HTR-8/SVneo (cell line): Measurements from ENCODE around the gene RPS25.
A peak's percentile ranks its signal among the peaks of the same experiment; 100 is the strongest.
"Not testable (repeated sequence)": the region's sequence is repeated elsewhere in the genome, so short reads cannot be mapped to it uniquely, and the experiment has no call there.

Source experiments
- DNase-seq: peaks from one replicate; pipeline ENCODE4 v3.0.0; 2011; ENCODE audit warnings: low spot score, mixed read lengths; ENCODE audit not compliant: insufficient read length
- FAIRE-seq: peaks from 2 replicates; lab custom pipeline; 2011; peaks lifted over from hg19 to GRCh38; lab: Jason Lieb, UNC

Gene RPS25

DNA sequence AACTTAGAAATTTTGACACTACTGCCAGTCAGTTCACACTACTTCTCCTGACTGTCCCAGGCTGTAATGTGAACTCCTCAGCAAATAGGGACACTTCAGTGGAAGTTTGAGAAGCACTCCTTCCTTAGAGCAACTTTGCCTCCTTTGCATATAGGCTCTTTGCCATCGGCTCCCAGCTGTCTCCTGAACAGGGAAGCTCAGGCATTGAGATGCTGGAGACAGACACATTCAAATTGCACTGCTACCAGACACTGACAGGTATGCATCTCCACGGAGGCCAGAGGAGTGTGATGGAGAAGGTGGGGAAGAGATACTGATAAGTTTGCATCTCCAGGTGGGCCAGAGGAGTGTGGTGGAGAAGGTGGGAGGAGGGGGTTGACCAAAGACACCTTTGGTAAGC is 1.9 kb upstream of the RPS25 start:
- FAIRE-seq: no peak
- DNase-seq: no peak

DNA sequence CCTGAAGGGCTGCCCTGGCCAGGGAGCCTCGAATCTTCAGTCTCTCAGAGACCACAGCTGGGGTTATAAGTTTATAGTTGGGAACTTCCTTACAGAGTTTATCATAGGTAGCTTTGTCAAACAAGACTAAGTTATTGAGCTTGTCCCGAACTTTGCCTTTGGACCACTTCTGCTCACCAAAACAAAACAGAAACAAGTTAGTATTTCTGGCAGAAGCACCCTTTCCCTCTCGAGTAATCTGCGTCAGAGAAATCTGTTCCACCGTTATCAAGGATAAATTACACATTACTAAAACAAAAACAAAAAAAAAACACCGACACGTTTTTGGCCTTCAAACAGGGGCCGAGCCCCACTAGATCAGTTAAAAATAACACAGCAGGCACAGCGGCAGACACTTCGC is 766 bp downstream of the RPS25 start:
- not testable (repeated sequence) for FAIRE-seq, DNase-seq

DNA sequence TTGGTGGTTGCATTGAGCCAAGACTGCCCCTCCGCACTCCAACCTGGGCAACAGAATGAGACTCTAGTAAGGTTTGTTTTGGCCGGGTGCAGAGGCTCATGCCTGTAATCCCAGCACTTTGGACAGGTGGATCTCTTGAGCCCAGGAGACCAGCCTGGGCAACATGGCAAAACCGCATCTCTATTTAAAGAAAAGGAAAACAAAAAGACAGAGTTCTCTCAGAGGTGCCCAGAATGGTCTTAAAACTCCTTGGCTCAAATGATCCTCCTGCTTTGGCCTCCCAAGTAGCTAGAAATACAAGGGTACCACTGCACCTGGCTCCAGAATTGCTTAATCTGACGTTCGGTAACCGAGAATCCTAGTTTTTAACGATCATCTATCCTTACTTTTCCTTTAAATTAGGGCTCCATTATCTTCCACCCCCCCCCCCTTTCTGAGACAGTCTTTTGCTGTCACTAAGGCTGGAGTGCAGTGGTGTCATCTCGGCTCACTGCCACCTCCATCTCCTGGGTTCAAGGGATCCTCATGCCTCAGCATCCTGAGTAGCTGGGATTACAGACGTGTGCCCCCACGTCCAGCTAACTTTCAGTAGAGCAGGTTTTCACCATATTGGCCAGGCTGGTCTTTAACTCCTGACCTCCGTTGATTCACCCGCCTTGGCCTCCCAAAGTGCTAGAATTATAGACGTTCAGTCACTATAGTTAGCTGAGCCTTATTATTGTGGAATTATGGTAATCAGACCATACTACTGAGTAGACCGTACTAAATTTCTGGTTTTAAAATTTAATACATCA is 1.7 kb downstream of the RPS25 start:
- DNase-seq (no peak), FAIRE-seq (no peak)

DNA sequence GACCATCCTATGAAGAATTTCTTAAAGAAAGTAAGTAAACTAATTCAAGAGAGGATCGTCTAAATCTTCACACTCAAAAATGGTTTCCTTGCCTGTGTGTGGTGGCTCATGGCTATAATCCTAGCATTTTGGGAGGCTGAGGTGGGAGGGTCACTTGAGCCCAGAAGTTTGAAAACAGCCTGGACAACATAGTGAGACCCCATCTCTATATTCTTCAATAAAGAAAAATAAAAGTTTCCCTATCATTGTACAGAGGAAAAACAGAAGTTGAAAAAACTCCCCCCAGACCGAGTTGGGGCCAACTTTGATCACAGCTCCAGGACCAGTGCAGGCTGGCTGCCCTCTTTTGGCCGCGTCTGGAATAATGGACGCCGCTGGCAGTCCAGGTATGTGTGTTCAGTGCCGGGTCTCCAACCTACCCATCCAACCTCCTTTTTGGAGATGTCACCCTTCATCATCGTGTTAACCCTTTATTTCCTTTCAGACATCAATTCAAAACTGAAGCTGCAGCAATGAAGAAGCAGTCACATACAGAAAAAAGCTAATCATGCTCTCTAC is 3.0 kb downstream of the RPS25 start:
- no peak for FAIRE-seq
- DNase-seq: no peak

DNA sequence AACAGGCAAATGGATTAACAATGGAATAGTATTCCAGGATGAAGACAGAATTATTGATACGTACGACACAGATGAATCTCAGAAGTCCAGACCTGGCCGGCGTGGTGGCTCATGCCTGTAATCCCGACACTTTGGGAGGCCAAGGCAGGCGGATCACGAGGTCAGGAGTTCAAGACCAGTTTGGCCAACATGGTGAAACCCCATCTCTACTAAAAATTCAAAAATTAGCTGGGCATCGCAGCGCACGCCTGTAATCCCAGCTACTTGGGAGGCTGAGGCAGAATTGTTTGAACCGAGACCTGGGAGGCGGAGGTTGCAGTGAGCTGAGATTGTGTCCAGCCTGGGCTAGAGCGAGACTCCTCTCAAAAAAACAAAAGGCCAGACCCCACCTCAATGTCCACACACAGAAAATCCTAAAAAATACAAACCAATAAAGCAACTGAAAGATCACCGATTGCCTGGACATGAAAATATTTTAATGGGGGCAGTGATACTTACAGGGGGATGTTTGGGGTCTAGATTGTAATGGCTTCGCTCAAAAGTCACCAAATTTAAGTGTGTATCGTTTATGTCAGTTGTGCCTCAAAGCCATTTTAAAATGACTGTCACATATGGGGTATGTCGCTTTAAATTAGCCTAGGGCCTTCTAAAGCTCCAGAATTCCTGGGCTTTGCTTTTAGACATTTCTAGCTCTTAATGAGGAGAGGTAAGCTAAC is 3.8 kb downstream of the RPS25 start:
- DNase-seq: no peak
- no peak for FAIRE-seq

DNA sequence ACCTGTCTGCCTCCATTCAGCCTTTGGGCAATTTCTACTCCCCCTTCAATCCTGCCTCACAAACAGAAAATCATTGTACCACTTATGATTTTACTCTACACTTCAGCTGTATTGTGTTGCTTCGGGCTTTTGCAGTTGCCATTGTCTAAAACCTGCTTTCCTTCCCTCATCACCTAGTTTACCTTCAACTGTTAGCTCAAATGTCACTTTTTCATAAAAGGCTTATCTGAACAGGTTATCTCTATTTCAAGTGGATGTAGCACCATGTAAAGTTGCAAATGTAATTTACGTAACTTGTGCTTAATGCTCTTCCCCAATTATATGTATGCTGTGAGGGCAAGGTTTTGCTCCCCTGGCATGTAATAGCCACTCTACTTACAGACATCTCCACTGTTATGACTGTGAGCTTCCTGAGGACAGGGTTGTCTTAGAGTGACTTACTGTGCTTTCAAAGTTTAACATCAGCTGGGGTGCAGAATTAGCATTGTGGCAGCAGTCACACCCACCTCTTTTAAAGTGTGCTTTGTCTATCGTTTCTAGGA is 5.4 kb downstream of the RPS25 start:
- no peak for FAIRE-seq
- DNase-seq: no peak

DNA sequence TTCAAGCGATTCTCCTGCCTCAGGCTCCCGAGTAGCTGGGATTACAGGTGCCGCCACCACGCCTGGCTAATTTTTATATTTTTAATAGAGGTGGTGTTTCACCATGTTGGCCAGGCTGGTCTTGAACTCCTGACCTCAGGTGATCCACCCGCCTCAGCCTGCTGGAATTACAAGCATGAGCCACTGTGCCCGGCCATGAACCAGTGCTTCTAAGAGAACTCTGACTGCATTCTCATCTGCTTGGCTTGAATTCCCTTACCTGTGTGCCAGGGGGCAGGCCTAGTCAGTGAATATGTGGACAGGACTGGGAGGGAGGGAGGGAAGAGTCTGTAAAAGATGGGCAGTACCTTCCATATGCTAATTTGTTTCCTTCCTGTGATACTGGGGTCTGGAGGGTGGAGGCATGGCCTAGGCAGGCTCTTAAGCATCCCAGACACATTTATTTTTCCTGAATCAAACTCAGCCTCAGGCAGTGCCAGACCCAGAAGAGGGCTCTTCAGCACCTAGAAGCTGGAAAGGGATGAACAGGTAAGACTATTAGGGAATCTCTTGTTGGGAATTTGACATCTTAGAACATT is 6.6 kb downstream of the RPS25 start:
- FAIRE-seq: no peak
- DNase-seq: no peak

DNA sequence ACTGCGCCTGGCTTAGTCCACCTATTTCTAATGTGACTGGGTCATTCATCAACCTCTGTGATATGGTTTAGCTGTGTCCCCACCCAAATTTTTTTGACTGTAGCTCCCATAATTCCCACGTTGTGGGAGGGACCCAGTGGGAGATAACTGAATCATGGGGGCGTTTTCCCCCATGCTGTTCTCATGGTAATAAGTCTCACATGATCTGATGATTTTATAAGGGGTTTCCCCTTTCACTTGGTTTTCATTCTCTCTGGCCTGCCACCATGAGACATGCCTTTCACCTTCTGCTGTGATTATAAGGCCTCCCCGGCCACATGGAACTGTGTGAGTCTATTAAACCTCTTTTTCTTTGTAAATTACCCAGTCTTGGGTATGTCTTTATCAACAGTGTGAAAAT is 11.5 kb downstream of the RPS25 start:
- DNase-seq (no peak), FAIRE-seq (no peak)

DNA sequence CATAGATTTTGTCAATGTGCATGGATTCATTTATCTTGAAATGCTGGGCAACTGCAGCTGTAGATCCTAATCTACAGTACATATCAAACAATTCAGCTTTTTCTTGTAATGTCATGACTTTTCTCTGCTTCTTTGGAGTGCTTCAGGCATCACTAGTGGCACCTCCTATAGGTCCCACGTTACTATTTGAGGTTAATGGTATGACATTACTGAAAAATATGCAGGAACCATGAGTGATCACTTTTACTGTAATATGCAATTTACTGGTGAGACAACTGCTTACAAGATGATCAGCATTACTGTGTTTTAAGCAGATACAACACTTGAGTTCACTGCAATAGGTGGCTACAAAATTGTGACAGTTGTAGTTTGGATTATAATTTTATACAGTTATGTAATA is 17.2 kb downstream of the RPS25 start:
- DNase-seq (no peak), FAIRE-seq (no peak)

DNA sequence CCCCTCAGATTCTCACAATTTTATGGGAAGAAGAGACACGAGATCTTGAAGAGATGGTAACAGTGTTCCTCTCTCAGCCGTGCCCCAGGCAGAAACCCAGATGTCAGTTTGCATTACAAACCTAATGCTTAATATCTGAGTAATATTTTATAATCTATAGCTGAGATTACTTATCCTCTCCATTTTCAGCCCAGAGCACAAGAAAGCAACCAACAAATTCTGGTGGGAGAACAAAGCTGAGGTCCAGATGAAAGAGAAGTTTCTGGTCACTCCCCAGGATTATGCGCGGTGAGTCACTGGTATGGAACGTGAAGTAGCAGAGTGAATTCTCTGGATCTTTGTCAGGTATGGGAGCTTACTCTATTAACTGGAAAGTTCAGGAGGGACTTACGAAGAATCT is 19.3 kb downstream of the RPS25 start:
- DNase-seq: peak; percentile 73
- peak; percentile 33 for FAIRE-seq

DNA sequence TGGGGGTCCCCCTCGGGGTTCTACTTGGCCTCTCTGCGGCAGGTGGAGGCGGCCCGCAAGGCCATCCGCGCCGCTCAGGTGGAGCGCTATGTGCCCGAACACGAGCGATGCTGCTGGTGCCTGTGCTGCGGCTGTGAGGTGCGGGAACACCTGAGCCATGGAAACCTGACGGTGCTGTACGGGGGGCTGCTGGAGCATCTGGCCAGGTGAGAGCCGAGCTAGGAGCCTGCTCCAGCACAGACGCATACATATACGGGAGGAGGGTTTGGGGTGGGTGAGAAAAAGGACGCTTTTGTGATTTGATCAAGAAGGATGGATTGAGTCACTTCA is 19.8 kb downstream of the RPS25 start:
- FAIRE-seq (no peak), DNase-seq (no peak)

DNA sequence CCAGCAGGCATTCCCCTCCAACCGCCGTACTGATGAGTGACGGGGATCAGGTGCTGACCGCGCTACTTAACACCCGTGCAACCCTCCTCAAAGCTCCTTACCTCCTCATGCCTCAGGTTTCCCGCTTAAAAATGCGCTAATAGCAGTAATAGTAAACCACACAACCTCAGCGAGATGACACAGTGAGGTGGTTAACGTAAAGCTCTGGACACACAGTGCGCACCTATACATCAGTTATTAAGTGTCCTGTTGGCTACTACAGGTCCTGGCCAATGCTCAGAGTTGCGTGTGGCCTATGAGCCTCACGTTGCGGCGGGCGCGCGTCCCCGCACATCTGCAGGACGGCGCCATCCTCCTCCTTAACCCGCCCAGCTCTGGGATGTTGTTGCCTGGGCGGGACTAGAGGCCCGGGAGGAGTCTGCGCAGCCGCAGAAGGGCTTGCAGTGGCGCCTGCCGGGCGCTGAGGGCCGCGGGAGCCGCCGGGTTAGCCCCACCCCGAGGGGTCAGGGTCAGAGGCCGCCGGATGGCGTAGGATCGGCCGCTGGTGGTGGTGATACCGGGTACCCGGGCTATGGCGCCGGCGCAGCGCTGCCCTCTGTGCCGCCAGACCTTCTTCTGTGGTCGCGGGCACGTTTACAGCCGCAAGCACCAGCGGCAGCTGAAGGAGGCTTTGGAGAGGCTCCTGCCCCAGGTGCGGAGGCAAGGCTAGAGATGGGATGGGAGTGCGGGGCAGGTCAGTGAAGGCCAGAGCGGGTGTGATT is 20.3 kb downstream of the RPS25 start, which contains the start of gene CENATAC:
TSS of gene CENATAC (plus strand) at position 512 of the 761 bp plus-strand sequence. CDS start at position 572, 60 bp downstream.
- FAIRE-seq: peak; percentile 62
- DNase-seq: peak; percentile 98

DNA sequence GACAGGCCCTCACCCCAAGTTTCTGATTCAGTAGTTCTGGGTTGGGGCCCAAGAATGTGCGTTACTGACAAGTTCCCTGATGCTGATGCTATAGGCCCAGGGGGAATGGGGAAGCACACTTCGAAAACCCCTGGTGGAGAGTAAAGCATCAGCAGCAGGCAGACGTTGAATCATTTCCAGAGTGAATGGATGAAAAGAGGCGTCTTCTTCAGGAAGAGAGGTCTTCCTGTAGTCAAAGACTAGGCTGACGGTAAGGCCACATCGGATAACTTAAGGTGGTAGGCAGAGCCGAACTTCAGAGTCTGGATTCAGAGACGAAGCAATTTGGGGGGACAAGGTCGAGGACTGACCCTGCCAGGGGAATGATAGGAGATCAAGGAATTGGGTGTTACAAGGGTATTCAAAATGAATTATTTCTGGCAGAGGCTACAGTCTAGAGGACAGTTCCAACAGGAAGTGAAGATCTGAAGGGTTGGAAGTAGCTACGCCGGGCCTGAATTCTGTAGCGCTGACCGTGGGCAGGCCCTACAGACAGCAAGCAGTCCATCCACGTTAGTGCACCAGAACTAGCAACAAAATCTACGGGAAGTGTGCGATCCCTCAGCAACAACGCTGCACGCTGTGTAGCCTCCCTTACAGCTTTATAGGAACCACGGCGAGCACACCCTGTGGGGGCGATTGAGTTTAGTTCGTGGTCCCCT is 21.1 kb downstream of the RPS25 start:
- peak; percentile 76 for FAIRE-seq
- DNase-seq: no peak

DNA sequence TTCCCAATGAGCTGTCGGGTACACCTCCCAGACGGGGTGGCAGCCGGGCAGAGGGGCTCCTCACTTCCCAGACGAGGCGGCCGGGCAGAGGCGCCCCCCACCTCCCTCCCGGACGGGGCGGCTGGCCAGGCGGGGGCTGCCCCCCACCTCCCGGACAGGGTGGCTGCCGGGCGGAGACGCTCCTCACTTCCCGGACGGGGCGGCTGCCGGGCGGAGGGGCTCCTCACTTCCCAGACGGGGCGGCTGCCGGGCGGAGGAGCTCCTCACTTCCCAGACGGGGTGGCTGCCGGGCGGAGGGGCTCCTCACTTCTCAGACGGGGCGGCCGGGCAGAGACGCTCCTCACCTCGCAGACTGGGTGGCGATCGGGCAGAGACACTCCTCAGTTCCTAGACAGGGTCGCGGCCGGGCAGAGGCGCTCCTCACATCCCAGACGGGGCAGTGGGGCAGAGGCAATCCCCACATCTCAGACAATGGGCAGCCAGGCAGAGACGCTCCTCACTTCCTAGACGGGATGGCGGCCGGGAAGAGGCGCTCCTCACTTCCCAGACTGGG is 26.6 kb downstream of the RPS25 start:
- not testable (repeated sequence) for DNase-seq, FAIRE-seq

DNA sequence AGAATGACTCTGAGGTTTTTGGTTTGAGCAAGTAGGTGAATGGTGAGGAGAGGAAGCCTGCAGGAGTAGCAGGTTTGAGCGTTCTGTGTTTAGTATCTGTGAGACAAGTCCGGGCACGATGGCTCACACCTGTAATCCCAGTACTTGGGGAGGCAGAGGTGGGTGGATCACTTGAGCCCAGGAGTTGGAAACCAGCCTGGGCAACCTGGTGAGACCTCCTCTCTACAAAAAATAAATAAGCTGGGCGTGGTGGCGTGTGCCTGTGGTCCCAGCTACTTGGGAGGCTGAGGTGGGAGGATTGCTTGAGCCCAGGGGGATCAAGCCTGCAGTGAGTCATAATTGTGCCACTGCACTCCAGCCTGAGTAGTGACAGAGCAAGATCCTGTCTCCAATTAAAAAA is 29.9 kb downstream of the RPS25 start:
- no peak for FAIRE-seq
- no peak for DNase-seq

DNA sequence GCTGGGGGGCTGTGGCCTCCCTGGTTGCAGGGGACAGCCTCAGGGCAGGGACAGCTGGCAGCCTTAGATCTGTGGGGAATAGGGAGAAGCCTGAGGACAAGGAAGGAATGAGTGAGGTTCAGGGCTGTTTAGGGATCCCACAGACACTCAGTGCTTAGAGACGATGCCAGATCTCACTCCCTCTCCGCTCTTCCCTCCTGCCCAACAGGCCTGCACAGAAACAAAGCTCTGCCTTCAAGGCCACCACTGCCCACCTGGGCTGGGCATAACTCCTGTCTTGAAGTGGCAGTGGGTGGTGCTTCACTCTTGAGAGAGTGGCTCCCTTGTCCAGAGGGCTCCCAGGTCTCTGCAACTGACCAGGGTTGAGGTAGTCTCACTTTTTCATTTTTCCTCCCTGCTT is 33.3 kb downstream of the RPS25 start:
- DNase-seq (no peak), FAIRE-seq (no peak)

DNA sequence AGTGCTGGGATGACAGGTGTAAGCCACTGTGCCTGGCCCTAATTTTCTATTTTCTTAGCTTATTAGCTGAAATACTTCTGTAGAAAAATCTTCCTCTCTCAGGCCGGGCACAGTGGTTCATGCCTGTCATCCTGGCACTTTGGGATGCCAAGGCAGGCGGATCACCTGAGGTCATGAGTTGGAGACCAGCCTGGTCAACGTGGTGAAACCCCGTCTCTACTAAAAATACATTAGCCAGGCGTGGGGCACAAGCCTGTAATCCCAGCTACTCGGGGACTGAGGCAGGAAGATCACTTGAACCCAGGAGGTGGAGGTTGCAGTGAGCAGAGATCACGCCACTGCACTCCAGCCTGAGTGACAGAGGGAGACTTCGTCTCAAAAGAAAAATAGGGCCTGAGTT is 33.8 kb downstream of the RPS25 start:
- FAIRE-seq, DNase-seq: not testable (repeated sequence)

DNA sequence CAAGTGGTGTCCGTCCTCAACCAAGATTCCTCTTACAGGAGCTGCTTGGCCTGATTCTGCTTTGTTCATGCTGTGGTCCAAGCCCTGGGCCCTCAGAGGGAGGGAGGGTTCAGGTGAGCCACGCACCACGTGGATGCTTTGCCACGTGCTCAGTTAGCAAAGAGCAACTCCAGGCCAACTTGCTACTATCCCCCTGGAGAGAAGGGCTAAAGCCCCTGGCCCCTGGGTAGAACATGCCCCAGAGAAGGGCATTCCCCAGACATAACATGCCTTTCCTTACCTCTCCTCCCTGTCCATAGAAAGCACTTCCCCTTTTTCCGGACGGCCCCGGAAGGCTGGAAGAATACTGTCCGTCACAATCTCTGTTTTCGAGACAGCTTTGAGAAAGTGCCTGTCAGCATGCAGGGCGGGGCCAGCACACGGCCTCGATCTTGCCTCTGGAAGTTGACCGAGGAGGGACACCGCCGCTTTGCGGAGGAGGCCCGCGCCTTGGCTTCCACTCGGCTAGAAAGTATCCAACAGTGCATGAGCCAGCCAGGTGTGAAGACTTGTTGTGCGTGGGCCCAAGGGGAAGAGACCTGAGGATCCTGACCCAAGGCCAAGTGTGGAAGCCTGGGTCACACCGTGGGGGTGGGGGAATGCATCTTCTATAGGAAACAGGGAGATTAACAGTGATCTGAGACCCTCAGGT is 37.8 kb downstream of the RPS25 start:
- no peak for FAIRE-seq
- no peak for DNase-seq

DNA sequence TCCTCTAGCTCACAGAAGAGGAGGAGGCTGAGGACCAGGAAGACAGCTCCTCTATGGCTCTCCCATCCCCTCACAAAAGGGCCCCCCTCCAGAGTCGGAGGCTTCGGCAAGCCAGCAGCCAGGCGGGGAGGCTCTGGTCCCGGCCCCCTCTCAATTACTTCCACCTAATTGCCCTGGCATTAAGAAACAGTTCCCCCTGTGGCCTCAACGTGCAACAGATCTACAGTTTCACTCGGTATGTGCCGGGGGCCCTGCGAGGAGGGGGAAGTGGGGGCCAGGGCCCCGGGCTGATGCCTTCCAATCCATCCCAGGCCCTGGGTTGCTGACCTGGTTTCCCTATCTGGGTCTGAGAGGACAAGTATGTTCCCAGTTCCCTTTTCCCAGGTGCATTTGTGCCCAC is 38.7 kb downstream of the RPS25 start:
- FAIRE-seq (no peak), DNase-seq (no peak)
